GM12874 (cell line): ENCODE results near the gene RHOBTB1.

Experiments
- TF ChIP-seq, protein P1 (sequence below): IDR thresholded peaks from 2 replicates; pipeline ENCODE4 v1.5.1; 2011; ENCODE audit warnings: low read depth, mild to moderate bottlenecking, control low read depth, low read length, moderate library complexity; ENCODE audit not compliant: insufficient read depth

RHOBTB1 gene

GRCh38 chr10:60979667-60980104 is 35.7 kb upstream of the RHOBTB1 start:
- TF ChIP-seq, protein P1, sequence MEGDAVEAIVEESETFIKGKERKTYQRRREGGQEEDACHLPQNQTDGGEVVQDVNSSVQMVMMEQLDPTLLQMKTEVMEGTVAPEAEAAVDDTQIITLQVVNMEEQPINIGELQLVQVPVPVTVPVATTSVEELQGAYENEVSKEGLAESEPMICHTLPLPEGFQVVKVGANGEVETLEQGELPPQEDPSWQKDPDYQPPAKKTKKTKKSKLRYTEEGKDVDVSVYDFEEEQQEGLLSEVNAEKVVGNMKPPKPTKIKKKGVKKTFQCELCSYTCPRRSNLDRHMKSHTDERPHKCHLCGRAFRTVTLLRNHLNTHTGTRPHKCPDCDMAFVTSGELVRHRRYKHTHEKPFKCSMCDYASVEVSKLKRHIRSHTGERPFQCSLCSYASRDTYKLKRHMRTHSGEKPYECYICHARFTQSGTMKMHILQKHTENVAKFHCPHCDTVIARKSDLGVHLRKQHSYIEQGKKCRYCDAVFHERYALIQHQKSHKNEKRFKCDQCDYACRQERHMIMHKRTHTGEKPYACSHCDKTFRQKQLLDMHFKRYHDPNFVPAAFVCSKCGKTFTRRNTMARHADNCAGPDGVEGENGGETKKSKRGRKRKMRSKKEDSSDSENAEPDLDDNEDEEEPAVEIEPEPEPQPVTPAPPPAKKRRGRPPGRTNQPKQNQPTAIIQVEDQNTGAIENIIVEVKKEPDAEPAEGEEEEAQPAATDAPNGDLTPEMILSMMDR = no peak

DNA sequence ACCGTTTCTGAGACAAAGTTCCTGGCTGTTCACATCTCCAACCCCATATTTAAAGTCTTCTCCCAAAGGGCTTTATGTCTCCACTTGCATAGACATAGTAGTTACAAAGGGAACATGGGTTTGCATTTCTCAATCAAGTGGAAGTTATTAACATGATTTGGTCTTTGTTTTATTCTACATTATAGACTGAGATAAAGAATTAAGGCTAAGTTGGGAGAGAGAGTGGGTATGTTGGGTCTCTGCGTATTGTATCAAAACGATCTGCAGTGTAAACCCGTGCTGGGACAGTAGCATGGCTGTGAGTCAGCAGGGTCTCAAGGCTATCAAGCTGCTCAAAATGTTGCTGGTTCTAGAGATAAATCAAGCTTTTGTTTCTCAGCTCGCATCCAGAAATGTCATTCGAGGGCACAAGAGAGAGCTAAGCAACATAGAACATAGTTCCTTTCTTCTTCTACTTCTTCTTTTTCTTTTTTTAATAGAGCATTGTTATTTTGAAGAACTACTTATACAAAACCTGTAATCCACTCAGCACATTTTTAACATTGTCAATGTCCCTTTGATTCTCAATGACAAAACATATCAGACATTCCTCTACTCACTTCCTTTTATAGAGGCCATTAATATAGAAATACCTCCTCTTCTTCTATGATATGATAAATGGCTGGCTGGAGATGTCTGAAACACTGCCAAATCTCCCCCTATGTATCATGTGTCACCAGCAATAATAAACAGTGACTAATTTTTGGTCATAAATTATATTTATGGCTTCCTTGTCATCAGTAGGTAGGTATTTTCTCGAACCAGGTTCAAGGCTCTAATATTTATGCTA is 34.5 kb upstream of the RHOBTB1 start:
- TF ChIP-seq, protein P1 = no peak

GRCh38 chr10:60977161-60978122 is 33.5 kb upstream of the RHOBTB1 start:
- TF ChIP-seq, protein P1 = no peak

- TF ChIP-seq, protein P1 = no peak
Measured at GRCh38 chr10:60976687-60977086, 32.7 kb upstream of the RHOBTB1 start.

DNA sequence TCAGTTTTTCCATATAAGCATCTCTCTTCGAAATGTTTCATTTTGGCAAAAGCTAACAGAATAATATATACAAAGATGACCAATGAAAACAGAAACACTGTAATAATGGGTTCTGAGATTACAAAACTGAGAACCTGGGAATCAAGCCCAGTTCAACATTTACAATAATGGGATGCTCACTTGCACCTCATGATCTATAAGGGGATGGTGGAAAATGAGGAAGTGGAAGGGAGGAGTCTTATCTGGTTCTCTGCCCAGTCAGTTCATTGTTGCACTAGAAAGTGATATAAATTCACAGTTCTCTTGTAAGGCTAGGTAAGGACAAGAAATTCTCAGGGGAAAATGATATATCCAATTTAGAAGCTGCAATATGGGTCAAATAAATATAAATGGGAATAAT is 31.7 kb upstream of the RHOBTB1 start:
- TF ChIP-seq, protein P1 = no peak

GRCh38 chr10:60974463-60975149 is 30.6 kb upstream of the RHOBTB1 start:
- TF ChIP-seq, protein P1 = no peak
